Measurements from ENCODE around the gene HLA-DQA2.

Gene HLA-DQA2

GRCh38 chr6:32741031-32741960, at the start of gene HLA-DQA2:
Gene HLA-DQA2, plus strand, starts transcription at chr6:32741391. Its CDS starts 53 bp downstream, at chr6:32741444.
- ChIA-PET CTCF (interaction anchor here (0.6 to 2.3 kb wide), 7 partner anchors 8 to 335 kb away, joined by 3 to 8 read pairs (median 5); partner anchors contain the start of gene BTNL2), POLR2A (no interaction called here)
- H3K9me3 ChIP-seq (ENCODE audit: control insufficient read depth, insufficient read depth, low read depth, low read length) = no peaks in the 10 kb centered on the region
- TF ChIP-seq ELK4 (IDR thresholded peaks at IDR 0.05; ENCODE audit: borderline replicate concordance, low read depth, low read length) (no peak), ZNF404 (tag by site-specific recombination; IDR thresholded peaks at IDR 0.05) (no peak), ZNF2 (tag by site-specific recombination; IDR thresholded peaks at IDR 0.05) (no peak), ZNF654 (tag by site-specific recombination; IDR thresholded peaks at IDR 0.05; ENCODE audit: low read depth) (no peak), ZNF175 (tag by site-specific recombination; IDR thresholded peaks at IDR 0.05) (no peak), HIC1 (tag by site-specific recombination; IDR thresholded peaks at IDR 0.05) (no peak), ZNF223 (tag by site-specific recombination; IDR thresholded peaks at IDR 0.05) (no peak), ZNF211 (tag by site-specific recombination; IDR thresholded peaks at IDR 0.05; ENCODE audit: low read depth) (no peak), WT1 (tag by site-specific recombination; IDR thresholded peaks at IDR 0.05) (no peak), ZNF621 (tag by site-specific recombination; IDR thresholded peaks at IDR 0.05) (no peak), ZNF362 (tag by site-specific recombination; IDR thresholded peaks at IDR 0.05) (no peak), ZNF48 (tag by site-specific recombination; IDR thresholded peaks at IDR 0.05) (no peak), ZNF248 (tag by site-specific recombination; IDR thresholded peaks at IDR 0.05) (no peak)
- no peak within 1 kb of the TSS for H3K4me3 ChIP-seq (ENCODE audit: low read depth, low read length)
- no peaks in the 10 kb centered on the region for H3K36me3 ChIP-seq (ENCODE audit: control insufficient read depth in 2 of 2, insufficient read depth in 1 of 2, low read length in 2 of 2)
- no peaks in the 10 kb centered on the region for H3K4me1 ChIP-seq (ENCODE audit: control insufficient read depth, insufficient read depth, low read length)
- H3K27ac ChIP-seq (ENCODE audit: extremely low read depth, low read depth, low read length) = no peak within 1 kb of the TSS

- POLR2A ChIA-PET = interaction anchor here (1.2 kb wide), 1 partner anchor 70 kb away, joined by 5 read pairs; no protein-coding TSS in a partner anchor
- Histone ChIP-seq H3K4me1 (ENCODE audit: control insufficient read depth, insufficient read depth, low read length) (no peaks in the 10 kb centered on the region), H3K27ac (ENCODE audit: extremely low read depth, low read depth, low read length) (no peak overlapping the region), H3K36me3 (ENCODE audit: control insufficient read depth in 2 of 2, insufficient read depth in 1 of 2, low read length in 2 of 2) (no peaks in the 10 kb centered on the region), H3K4me3 (ENCODE audit: low read depth, low read length) (no peak overlapping the region), H3K9me3 (ENCODE audit: control insufficient read depth, insufficient read depth, low read depth, low read length) (no peaks in the 10 kb centered on the region)
- CTCF ChIA-PET = interaction anchor here (0.6 to 7.9 kb wide), 64 partner anchors 9 to 447 kb away, joined by 3 to 97 read pairs (median 4); partner anchors contain the start of genes HLA-DQA1 and HLA-DRA
- no peak for TF ChIP-seq AEBP2 (tag by site-specific recombination; IDR thresholded peaks at IDR 0.05; ENCODE audit: borderline replicate concordance)
- peak; percentile 59; the same call in 1 of the 2 replicates for TF ChIP-seq SCRT1 (tag by site-specific recombination; IDR thresholded peaks at IDR 0.05; ENCODE audit: borderline replicate concordance)
- no peak for TF ChIP-seq ZBTB6 (tag by site-specific recombination; IDR thresholded peaks at IDR 0.05)
- peak; percentile 80 for TF ChIP-seq SCRT2 (tag by site-specific recombination; IDR thresholded peaks at IDR 0.05)
- TF ChIP-seq ZNF654 (tag by site-specific recombination; IDR thresholded peaks at IDR 0.05; ENCODE audit: low read depth) = peak; percentile 92
- 0 out of 2 replicates have a peak, but pooled peaks have one; percentile 22 for TF ChIP-seq CTCF (tag by site-specific recombination; IDR thresholded peaks at IDR 0.05)
Observed at GRCh38 chr6:32692019-32692418, 49.2 kb upstream of the HLA-DQA2 start.

All from HEK293 (cell line).